ENCODE data around the gene BSND. TPM values are rescaled to one million over a fixed set of nuclear protein-coding genes. Genes with fewer than 3 reads are reported as not detected.

Gene BSND
- polyA plus RNA-seq, 1 donor from 2014 or later: not detected

- no peaks in the 10 kb centered on the region for H3K9me2 ChIP-seq (ENCODE audit: insufficient read depth, low read length)
- H3K4me3 ChIP-seq (ENCODE audit: low read length): no peak overlapping the region
- H3K27me3 ChIP-seq (ENCODE audit: insufficient read depth, low read depth, low read length): no peaks in the 10 kb centered on the region
- no peaks in the 10 kb centered on the region for H3F3A ChIP-seq (ENCODE audit: insufficient read depth, low read length, poor library complexity, severe bottlenecking)
- H3K36me3 ChIP-seq (ENCODE audit: insufficient read depth, low read length): no peaks in the 10 kb centered on the region
- H3K9me3 ChIP-seq (ENCODE audit: low read length): no peaks in the 10 kb centered on the region
- no peaks in the 10 kb centered on the region for H4K20me1 ChIP-seq (ENCODE audit: insufficient read depth)
- no peaks in the 10 kb centered on the region for H3K79me2 ChIP-seq (replicated peaks; ENCODE audit: insufficient read depth, low read length)
- H3K4me2 ChIP-seq (ENCODE audit: low read length): no peak overlapping the region
- H2AFZ ChIP-seq (ENCODE audit: low read depth, low read length): no peak overlapping the region
- H3K9ac ChIP-seq (ENCODE audit: low read length): no peak overlapping the region
- no peak overlapping the region for H3K27ac ChIP-seq (ENCODE audit: low read length)
- TF ChIP-seq TAF1 (IDR thresholded peaks at IDR 0.05; ENCODE audit: low read depth) (no peak), MXI1 (conservative IDR thresholded peaks at IDR 0.05; ENCODE audit: poor library complexity, severe bottlenecking) (no peak), CTCF (IDR thresholded peaks at IDR 0.05; ENCODE audit: poor library complexity, severe bottlenecking) (no peak), REST (IDR thresholded peaks at IDR 0.05; ENCODE audit: borderline replicate concordance) (no peak), POLR2AphosphoS5 (IDR thresholded peaks at IDR 0.05) (no peak), SMC3 (conservative IDR thresholded peaks at IDR 0.05; ENCODE audit: poor library complexity) (no peak), EP300 (conservative IDR thresholded peaks at IDR 0.05; ENCODE audit: poor library complexity, severe bottlenecking) (no peak), EZH2 (IDR thresholded peaks at IDR 0.05; ENCODE audit: borderline replicate concordance, insufficient read depth, low read length, poor library complexity, severe bottlenecking) (no peak)
Measured at GRCh38 chr1:55015731-55016620, 17.2 kb downstream of the BSND start.

- no peaks in the 10 kb centered on the region for H3K79me2 ChIP-seq (replicated peaks; ENCODE audit: insufficient read depth, low read length)
- no peak for TF ChIP-seq SMC3 (conservative IDR thresholded peaks at IDR 0.05; ENCODE audit: poor library complexity)
- TF ChIP-seq REST (IDR thresholded peaks at IDR 0.05; ENCODE audit: borderline replicate concordance): no peak
- no peak for TF ChIP-seq EZH2 (IDR thresholded peaks at IDR 0.05; ENCODE audit: borderline replicate concordance, insufficient read depth, low read length, poor library complexity, severe bottlenecking)
- H3K4me2 ChIP-seq (ENCODE audit: low read length): no peak overlapping the region
- no peaks in the 10 kb centered on the region for H3K36me3 ChIP-seq (ENCODE audit: insufficient read depth, low read length)
- H4K20me1 ChIP-seq (ENCODE audit: insufficient read depth): no peaks in the 10 kb centered on the region
- no peak overlapping the region for H2AFZ ChIP-seq (ENCODE audit: low read depth, low read length)
- no peaks in the 10 kb centered on the region for H3K9me2 ChIP-seq (ENCODE audit: insufficient read depth, low read length)
- H3K27me3 ChIP-seq (ENCODE audit: insufficient read depth, low read depth, low read length): no peaks in the 10 kb centered on the region
- no peak overlapping the region for H3K27ac ChIP-seq (ENCODE audit: low read length)
- H3F3A ChIP-seq (ENCODE audit: insufficient read depth, low read length, poor library complexity, severe bottlenecking): no peaks in the 10 kb centered on the region
- no peak overlapping the region for H3K4me3 ChIP-seq (ENCODE audit: low read length)
- H3K9ac ChIP-seq (ENCODE audit: low read length): no peak overlapping the region
- H3K9me3 ChIP-seq (ENCODE audit: low read length): no peaks in the 10 kb centered on the region
Measured at GRCh38 chr1:55018395-55018794, 19.7 kb downstream of the BSND start.

Measured in neural cell (in vitro differentiated cells).